Measurements from ENCODE around the gene UBAC2. TPM values are rescaled to one million over a fixed set of nuclear protein-coding genes. Genes with fewer than 3 reads are reported as not detected.

Gene UBAC2
- total RNA-seq, 2 donors from 2014 or later: 72.7 to 80.4 TPM

DNA sequence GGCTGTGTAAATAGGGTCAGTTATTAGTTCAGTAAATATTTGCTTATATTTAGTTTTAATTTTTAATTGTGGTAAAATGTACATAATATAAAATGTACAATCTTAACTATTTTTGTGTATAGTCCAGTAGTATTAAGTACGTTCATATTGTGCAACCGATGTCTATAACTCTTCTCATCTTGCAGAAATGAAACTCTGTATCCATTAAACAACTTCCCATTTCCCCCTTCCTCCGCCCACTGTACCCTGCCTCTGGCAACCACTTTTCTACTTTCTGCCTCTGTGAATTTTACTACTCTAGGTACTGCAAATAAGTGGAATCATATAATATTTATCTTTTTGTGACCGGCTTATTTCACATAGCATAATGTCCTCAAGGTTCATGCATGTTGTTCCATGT lies 24.4 kb downstream of the UBAC2 start:
- Histone ChIP-seq H3K27ac (ENCODE audit: low read depth, low read length) (no peak overlapping the region), H3K27me3 (ENCODE audit: control insufficient read depth, insufficient read depth, low read length, poor library complexity, severe bottlenecking) (no peaks in the 10 kb centered on the region), H3K36me3 (ENCODE audit: control insufficient read depth, insufficient read depth, low read length) (peaks cover 13% of the 10 kb centered on the region), H3K9ac (ENCODE audit: extremely low read depth, low read length, poor library complexity, severe bottlenecking) (no peak overlapping the region), H3K4me3 (ENCODE audit: low read length) (no peak overlapping the region), H3K9me3 (ENCODE audit: control insufficient read depth, low read length) (no peaks in the 10 kb centered on the region), H3K4me1 (ENCODE audit: control insufficient read depth, insufficient read depth, low read length) (no peaks in the 10 kb centered on the region)
- H3K4me3 Mint-ChIP-seq: no peak overlapping the region
- peaks cover 21% of the 10 kb centered on the region for H3K36me3 Mint-ChIP-seq (ENCODE audit: low read depth)
- no peak for TF ChIP-seq CTCF (conservative IDR thresholded peaks at IDR 0.05)
- 85 to 100% methylated on average over 1 to 4 of the region's 4 CpGs for WGBS, 2 experiments (ENCODE audit: insufficient coverage in 1 of 2, insufficient read length in 1 of 2)
- DNase-seq: no peak
- H3K27me3 Mint-ChIP-seq (ENCODE audit: insufficient read depth): no peaks in the 10 kb centered on the region
- peaks cover 4% of the 10 kb centered on the region for H3K9me3 Mint-ChIP-seq
- H3K27ac Mint-ChIP-seq: no peak overlapping the region
- peaks cover 8% of the 10 kb centered on the region for H3K4me1 Mint-ChIP-seq

GRCh38 chr13:99226513-99226912 lies 25.9 kb downstream of the UBAC2 start:
- peaks cover 4% of the 10 kb centered on the region for H3K9me3 Mint-ChIP-seq
- H3K4me3 Mint-ChIP-seq: no peak overlapping the region
- no peak overlapping the region for H3K27ac Mint-ChIP-seq
- H3K27me3 ChIP-seq (ENCODE audit: control insufficient read depth, insufficient read depth, low read length, poor library complexity, severe bottlenecking): no peaks in the 10 kb centered on the region
- no peak overlapping the region for H3K9ac ChIP-seq (ENCODE audit: extremely low read depth, low read length, poor library complexity, severe bottlenecking)
- H3K4me1 Mint-ChIP-seq: peaks cover 8% of the 10 kb centered on the region
- H3K9me3 ChIP-seq (ENCODE audit: control insufficient read depth, low read length): no peaks in the 10 kb centered on the region
- H3K27me3 Mint-ChIP-seq (ENCODE audit: insufficient read depth): no peaks in the 10 kb centered on the region
- no peak overlapping the region for H3K4me3 ChIP-seq (ENCODE audit: low read length)
- no peak overlapping the region for H3K27ac ChIP-seq (ENCODE audit: low read depth, low read length)
- DNase-seq: no peak
- peaks cover 6% of the 10 kb centered on the region for H3K36me3 ChIP-seq (ENCODE audit: control insufficient read depth, insufficient read depth, low read length)
- no peaks in the 10 kb centered on the region for H3K4me1 ChIP-seq (ENCODE audit: control insufficient read depth, insufficient read depth, low read length)
- WGBS, 2 experiments (ENCODE audit: insufficient coverage in 1 of 2, insufficient read length in 1 of 2): 91 to 98% methylated on average over 1 to 2 of the region's 2 CpGs
- H3K36me3 Mint-ChIP-seq (ENCODE audit: low read depth): peaks cover 19% of the 10 kb centered on the region
- no peak for TF ChIP-seq CTCF (conservative IDR thresholded peaks at IDR 0.05)

DNA sequence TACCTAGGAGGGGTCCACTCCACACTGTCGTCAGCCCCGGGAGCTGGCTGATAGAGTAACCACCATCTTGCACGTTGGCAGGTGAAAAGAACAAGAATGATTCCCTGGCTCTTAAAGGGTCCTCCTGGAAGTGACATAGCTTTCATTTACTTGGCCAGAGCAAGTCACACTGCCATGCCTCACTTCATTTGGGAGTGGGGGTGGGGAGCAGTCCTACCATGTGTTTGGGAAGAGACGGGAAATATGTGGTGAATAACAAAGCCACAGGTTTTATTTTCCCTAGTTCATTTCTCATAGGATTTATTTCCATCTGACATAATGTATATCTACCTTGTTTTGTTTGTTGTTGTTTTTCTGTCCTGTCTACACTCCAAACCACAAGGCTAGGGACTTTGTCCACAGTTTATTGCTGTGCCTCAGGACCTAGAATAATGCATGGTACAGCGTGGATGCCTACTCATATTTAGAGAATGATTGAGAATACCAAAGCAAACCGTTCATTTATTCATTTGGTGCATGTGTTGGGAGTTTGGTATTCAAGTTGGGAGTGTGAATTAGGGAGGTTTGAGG lies 26.8 kb downstream of the UBAC2 start:
- Histone ChIP-seq H3K27ac (ENCODE audit: low read depth, low read length) (no peak overlapping the region), H3K4me3 (ENCODE audit: low read length) (no peak overlapping the region), H3K9me3 (ENCODE audit: control insufficient read depth, low read length) (no peaks in the 10 kb centered on the region), H3K9ac (ENCODE audit: extremely low read depth, low read length, poor library complexity, severe bottlenecking) (no peak overlapping the region), H3K27me3 (ENCODE audit: control insufficient read depth, insufficient read depth, low read length, poor library complexity, severe bottlenecking) (no peaks in the 10 kb centered on the region), H3K4me1 (ENCODE audit: control insufficient read depth, insufficient read depth, low read length) (no peaks in the 10 kb centered on the region), H3K36me3 (ENCODE audit: control insufficient read depth, insufficient read depth, low read length) (no peaks in the 10 kb centered on the region)
- no peak for DNase-seq
- TF ChIP-seq CTCF (conservative IDR thresholded peaks at IDR 0.05): no peak
- 96 to 100% methylated on average over 5 to 6 of the region's 6 CpGs for whole genome bisulfite sequencing, 2 experiments (ENCODE audit: insufficient coverage in 1 of 2, insufficient read length in 1 of 2)
- peaks cover 8% of the 10 kb centered on the region for H3K4me1 Mint-ChIP-seq
- H3K27me3 Mint-ChIP-seq (ENCODE audit: insufficient read depth): no peaks in the 10 kb centered on the region
- H3K36me3 Mint-ChIP-seq (ENCODE audit: low read depth): peaks cover 13% of the 10 kb centered on the region
- H3K4me3 Mint-ChIP-seq: no peak overlapping the region
- H3K9me3 Mint-ChIP-seq: peaks cover 4% of the 10 kb centered on the region
- H3K27ac Mint-ChIP-seq: no peak overlapping the region
